HEK293T (cell line): Measurements from ENCODE around the gene SRGAP3.

Experiments used
- CTCF ChIA-PET: fragments of 350-600 bp; formaldehyde crosslinking; extraction: SDS; loops from one replicate; lab custom pipeline; 2021; ENCODE audit warnings: antibody characterized with exemption, inconsistent platforms; lab: Yijun Ruan, JAX
- POLR2A ChIA-PET: fragments of 350-600 bp; formaldehyde crosslinking; extraction: SDS; loops from one replicate; lab custom pipeline; 2020; ENCODE audit warnings: antibody characterized with exemption, inconsistent platforms; lab: Yijun Ruan, JAX
- DNase-seq: peaks from one replicate; pipeline ENCODE4 v3.0.0; 2012; ENCODE audit warnings: mixed read lengths; ENCODE audit errors: extremely low spot score
- ARNT ChIP-seq: fragments of 450-650 bp; IDR thresholded peaks from 2 replicates; pipeline ENCODE4 v1.6.1; 2017; ENCODE audit warnings: mild to moderate bottlenecking
- BHLHE40 ChIP-seq: fragments of 450-650 bp; IDR thresholded peaks from 2 replicates; pipeline ENCODE4 v1.6.1; 2016; ENCODE audit warnings: mild to moderate bottlenecking, moderate library complexity, borderline replicate concordance
- CTBP1 ChIP-seq: fragments of 450-650 bp; IDR thresholded peaks from 2 replicates; pipeline ENCODE4 v1.6.1; 2016; ENCODE audit warnings: borderline replicate concordance
- ELF4 ChIP-seq: fragments of 450-650 bp; IDR thresholded peaks from 2 replicates; pipeline ENCODE4 v1.6.1; 2017; ENCODE audit warnings: antibody characterized with exemption
- FOXA1 ChIP-seq: fragments of 450-650 bp; IDR thresholded peaks from 2 replicates; pipeline ENCODE4 v1.6.1; 2016; ENCODE audit warnings: mild to moderate bottlenecking
- FOXK2 ChIP-seq: fragments of 450-650 bp; IDR thresholded peaks from 2 replicates; pipeline ENCODE4 v1.6.1; 2016; ENCODE audit warnings: mild to moderate bottlenecking
- FOXM1 ChIP-seq: fragments of 450-650 bp; IDR thresholded peaks from 2 replicates; pipeline ENCODE4 v1.6.1; 2017; ENCODE audit warnings: mild to moderate bottlenecking, borderline replicate concordance
- HDGF ChIP-seq: fragments of 450-650 bp; IDR thresholded peaks from 2 replicates; pipeline ENCODE4 v1.6.1; 2017; ENCODE audit warnings: antibody characterized with exemption, borderline replicate concordance
- L3MBTL2 ChIP-seq: fragments of 450-650 bp; conservative IDR thresholded peaks from 2 replicates; pipeline ENCODE4 v1.6.1; 2016; ENCODE audit warnings: mild to moderate bottlenecking
- LEF1 ChIP-seq: fragments of 450-650 bp; IDR thresholded peaks from 2 replicates; pipeline ENCODE4 v1.6.1; 2017; ENCODE audit warnings: mild to moderate bottlenecking, borderline replicate concordance
- NFRKB ChIP-seq: fragments of 450-650 bp; IDR thresholded peaks from 2 replicates; pipeline ENCODE4 v1.6.1; 2016; ENCODE audit warnings: mild to moderate bottlenecking, moderate library complexity
- PKNOX1 ChIP-seq: fragments of 450-650 bp; IDR thresholded peaks from 2 replicates; pipeline ENCODE4 v1.6.1; 2016
- SP1 ChIP-seq: fragments of 450-650 bp; IDR thresholded peaks from 2 replicates; pipeline ENCODE4 v1.6.1; 2017
- SUZ12 ChIP-seq: fragments of 450-650 bp; IDR thresholded peaks from 2 replicates; pipeline ENCODE4 v1.6.1; 2016; ENCODE audit warnings: mild to moderate bottlenecking
- TARDBP ChIP-seq: fragments of 450-650 bp; IDR thresholded peaks from 2 replicates; pipeline ENCODE4 v1.6.1; 2016
- ZNF384 ChIP-seq: fragments of 450-650 bp; IDR thresholded peaks from 2 replicates; pipeline ENCODE4 v1.6.1; 2016

SRGAP3 gene

GRCh38 chr3:9225268-9225667 is 24.2 kb downstream of the SRGAP3 start:
- no peak for DNase-seq
- ChIA-PET CTCF (interaction anchor here (0.8 kb wide), 1 partner anchor 77 kb away, joined by 3 read pairs; no protein-coding TSS in a partner anchor), POLR2A (interaction anchor here (1.5 kb wide), 1 partner anchor 8 kb away, joined by 4 read pairs; no protein-coding TSS in a partner anchor)
- TF ChIP-seq PKNOX1 (no peak), SUZ12 (no peak), FOXA1 (no peak), FOXK2 (no peak), L3MBTL2 (no peak), TARDBP (no peak), ZNF384 (no peak), NFRKB (no peak), FOXM1 (no peak), HDGF (no peak), BHLHE40 (no peak), CTBP1 (no peak), ARNT (no peak), SP1 (no peak), LEF1 (no peak)

GRCh38 chr3:9224490-9224889 is 25.0 kb downstream of the SRGAP3 start:
- POLR2A ChIA-PET: interaction anchor here (1.5 kb wide), 1 partner anchor 9 kb away, joined by 4 read pairs; no protein-coding TSS in a partner anchor
- CTCF ChIA-PET: interaction anchor here (0.8 kb wide), 1 partner anchor 78 kb away, joined by 3 read pairs; no protein-coding TSS in a partner anchor
- no peak for DNase-seq
- TF ChIP-seq ELF4 (no peak), CTBP1 (no peak)

DNA sequence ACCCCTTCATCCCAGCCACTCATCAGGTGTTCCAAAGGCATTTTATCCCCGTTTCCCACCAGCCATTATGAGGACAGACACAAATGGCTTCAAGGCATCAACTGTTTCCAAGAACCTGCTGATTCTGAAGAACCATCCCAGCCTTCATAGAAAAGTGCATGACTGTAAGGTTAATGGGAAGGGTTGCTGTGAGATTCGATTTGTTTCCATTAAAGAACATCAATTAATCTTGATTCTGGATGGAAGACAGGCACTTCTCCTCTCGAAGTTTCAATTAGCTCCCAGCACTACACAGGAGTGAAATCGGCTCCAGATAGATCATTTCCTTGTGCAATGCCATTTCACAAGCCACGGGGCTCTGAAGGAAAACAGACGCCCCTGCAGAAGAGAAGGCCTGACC is 25.8 kb downstream of the SRGAP3 start:
- TF ChIP-seq ZNF384: no peak
- no peak for TF ChIP-seq CTBP1
- TF ChIP-seq FOXK2: no peak
- TF ChIP-seq HDGF: no peak
- no peak for TF ChIP-seq PKNOX1
- TF ChIP-seq L3MBTL2: no peak
- TF ChIP-seq LEF1: no peak
- no peak for TF ChIP-seq BHLHE40
- TF ChIP-seq SP1: no peak
- TF ChIP-seq ARNT: no peak
- no peak for TF ChIP-seq TARDBP
- TF ChIP-seq FOXM1: no peak
- no peak for TF ChIP-seq SUZ12
- no peak for TF ChIP-seq FOXA1
- DNase-seq: no peak
- CTCF ChIA-PET: no interaction called here
- POLR2A ChIA-PET: no interaction called here

DNA sequence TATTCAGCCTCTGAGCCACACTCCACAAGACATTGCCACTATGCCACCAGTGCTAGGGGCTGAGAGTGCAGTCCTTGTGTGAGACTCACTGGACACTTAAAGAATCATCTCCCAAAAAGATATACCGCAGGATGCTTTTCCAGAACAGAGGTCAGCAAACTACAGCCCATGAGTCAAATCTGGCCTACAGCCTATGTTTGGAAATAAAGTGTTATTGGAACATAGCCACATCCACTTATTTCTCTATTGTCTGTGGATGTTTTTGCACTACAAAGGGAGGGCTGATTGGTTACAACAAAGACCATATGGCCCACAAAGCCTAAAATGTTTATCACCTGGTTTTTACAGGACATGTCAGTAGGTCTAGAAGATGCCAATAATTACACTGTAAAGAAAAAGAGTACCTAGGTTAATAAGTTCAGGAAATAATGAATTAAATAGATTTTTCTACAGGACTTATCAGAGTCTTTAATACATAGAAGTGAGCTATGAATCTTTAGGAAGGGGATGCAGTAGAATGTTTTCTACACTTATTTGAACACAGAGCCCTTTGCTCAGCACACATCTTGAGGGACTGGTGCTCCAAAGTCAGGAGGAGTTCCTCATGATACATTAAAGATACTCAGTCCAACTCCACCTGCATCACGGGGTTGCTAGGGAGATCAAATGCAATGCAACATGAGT is 26.3 kb downstream of the SRGAP3 start:
- ChIA-PET CTCF (no interaction called here), POLR2A (no interaction called here)
- TF ChIP-seq SUZ12 (no peak), FOXA1 (no peak), NFRKB (no peak), CTBP1 (no peak), FOXK2 (no peak), BHLHE40 (no peak), ELF4 (no peak), ZNF384 (no peak), TARDBP (no peak), L3MBTL2 (no peak), LEF1 (no peak), ARNT (no peak), HDGF (no peak), SP1 (no peak), FOXM1 (no peak), PKNOX1 (no peak)
- no peak for DNase-seq

GRCh38 chr3:9222049-9222448 is 27.4 kb downstream of the SRGAP3 start:
- no peak for TF ChIP-seq L3MBTL2
- TF ChIP-seq SUZ12: no peak
- no peak for TF ChIP-seq FOXK2
- no peak for TF ChIP-seq FOXA1
- TF ChIP-seq BHLHE40: no peak
- TF ChIP-seq ZNF384: no peak
- no peak for TF ChIP-seq ARNT
- no peak for DNase-seq
- ChIA-PET CTCF (no interaction called here), POLR2A (no interaction called here)

GRCh38 chr3:9218514-9218846 is 31.0 kb downstream of the SRGAP3 start:
- ChIA-PET POLR2A (no interaction called here), CTCF (no interaction called here)
- TF ChIP-seq ARNT: no peak
- DNase-seq: no peak
